ENCODE measurements around the gene PXN.
"Not testable (repeated sequence)": the region's sequence is repeated elsewhere in the genome, so short reads cannot be mapped to it uniquely, and the experiment has no call there.

The PXN gene

GRCh38 chr12:120237360-120238171 is 28.0 kb downstream of the PXN start:
- no peak for TF ChIP-seq CTCF (conservative IDR thresholded peaks at IDR 0.05)
- no peak overlapping the region for H3K27ac ChIP-seq

- H3K27ac ChIP-seq = not testable (repeated sequence)
Observed at GRCh38 chr12:120236809-120237208, 28.7 kb downstream of the PXN start.

- TF ChIP-seq CTCF (conservative IDR thresholded peaks at IDR 0.05) = no peak
- H3K27ac ChIP-seq = peak overlapping the region; percentile 88
Observed at GRCh38 chr12:120235369-120236323, 29.9 kb downstream of the PXN start.

GRCh38 chr12:120234643-120235368 is 30.7 kb downstream of the PXN start:
- H3K27ac ChIP-seq = peak overlapping the region; percentile 88
- peak; percentile 75 for TF ChIP-seq CTCF (conservative IDR thresholded peaks at IDR 0.05)

- no peak for TF ChIP-seq CTCF (conservative IDR thresholded peaks at IDR 0.05)
- H3K27ac ChIP-seq = peak overlapping the region; percentile 88
Observed at GRCh38 chr12:120231316-120232011, 34.1 kb downstream of the PXN start.

GRCh38 chr12:120230974-120231315 is 34.6 kb downstream of the PXN start:
- TF ChIP-seq CTCF (conservative IDR thresholded peaks at IDR 0.05) = no peak
- peak overlapping the region; percentile 88 for H3K27ac ChIP-seq

- H3K27ac ChIP-seq = peak overlapping the region; percentile 88
- no peak for TF ChIP-seq CTCF (conservative IDR thresholded peaks at IDR 0.05)
Observed at GRCh38 chr12:120230326-120230973, 35.1 kb downstream of the PXN start.
